PC-3 (cell line): ENCODE measurements around the gene CACNA1C. TPM values are rescaled to one million over a fixed set of nuclear protein-coding genes. Genes with fewer than 3 reads are reported as not detected.

Source experiments
- ATAC-seq: fragments of 200-7000 bp; cut with Tn5 transposase; 2 replicates; pipeline ENCODE4 v1.9.1; 2020; ENCODE audit warnings: mild to moderate bottlenecking, moderate library complexity
- BruUV-seq: library from RNA; stranded (reverse); fragments of 400-500 nt; replicated peaks from 2 replicates; lab custom pipeline; 2021; lab: Mats Ljungman, UMichigan
- CTCF ChIA-PET: fragments of 300-600 bp; sonication (Branson Sonifier 250); formaldehyde crosslinking; loops from one replicate; lab custom pipeline; 2022; ENCODE audit warnings: antibody characterized with exemption; lab: Charles Lee
- POLR2A ChIA-PET: fragments of 300-600 bp; sonication (Branson Sonifier 250); formaldehyde crosslinking; loops from one replicate; lab custom pipeline; 2022; ENCODE audit warnings: antibody characterized with exemption; ENCODE audit not compliant: unreplicated experiment; lab: Charles Lee
- DNase-seq: peaks from one replicate; pipeline ENCODE4 v3.0.0-alpha.2; 2015
- H2AFZ ChIP-seq: fragments of 300-600 bp; sonication (generic); 2 replicates; pipeline ENCODE4 v1.6.0; 2016; ENCODE audit warnings: antibody characterized with exemption, low read length
- H3F3A ChIP-seq: fragments of 300-600 bp; sonication (generic); one replicate; pipeline ENCODE4 v1.6.0; 2017; ENCODE audit warnings: antibody characterized with exemption, low read length, control low read depth, mild to moderate bottlenecking; ENCODE audit not compliant: unreplicated experiment
- H3K27ac ChIP-seq: fragments of 300-600 bp; sonication (generic); 2 replicates; pipeline ENCODE4 v1.5.1; 2016; ENCODE audit warnings: mild to moderate bottlenecking, low read length
- H3K27me3 ChIP-seq: fragments of 300-600 bp; sonication (generic); 2 replicates; pipeline ENCODE4 v1.6.1; 2016; ENCODE audit warnings: low read length, mixed read lengths
- H3K36me3 ChIP-seq: fragments of 300-600 bp; sonication (generic); 2 replicates; pipeline ENCODE4 v1.6.1; 2016; ENCODE audit warnings: low read depth, mixed run types, low read length, mixed read lengths
- H3K4me1 ChIP-seq: fragments of 300-600 bp; sonication (generic); 2 replicates; pipeline ENCODE4 v1.5.1; 2016; ENCODE audit warnings: low read length; ENCODE audit not compliant: insufficient read depth
- H3K4me2 ChIP-seq: fragments of 300-600 bp; sonication (generic); 2 replicates; pipeline ENCODE4 v1.6.0; 2016; ENCODE audit warnings: low read length
- H3K4me3 ChIP-seq: fragments of 300-600 bp; sonication (generic); 2 replicates; pipeline ENCODE4 v1.5.1; 2016; ENCODE audit warnings: mild to moderate bottlenecking, low read length, mixed read lengths
- H3K79me2 ChIP-seq: fragments of 300-600 bp; sonication (generic); 2 replicates; pipeline ENCODE4 v1.6.1; 2017; ENCODE audit warnings: low read length, mixed read lengths
- H3K9ac ChIP-seq: fragments of 300-600 bp; sonication (generic); 2 replicates; pipeline ENCODE4 v1.6.0; 2016; ENCODE audit warnings: mild to moderate bottlenecking, low read length
- H3K9me2 ChIP-seq: fragments of 300-600 bp; sonication (generic); replicated peaks from 2 replicates; pipeline ENCODE4 v1.6.1; 2016; ENCODE audit warnings: mixed run types, low read length, mixed read lengths
- H3K9me3 ChIP-seq: fragments of 300-600 bp; sonication (generic); 2 replicates; pipeline ENCODE4 v1.6.1; 2016; ENCODE audit warnings: low read length, mixed read lengths
- H4K20me1 ChIP-seq: fragments of 300-600 bp; sonication (generic); 2 replicates; pipeline ENCODE4 v1.6.1; 2016; ENCODE audit warnings: low read length, mixed read lengths
- CTCF ChIP-seq: fragments of 300-600 bp; sonication (generic); conservative IDR thresholded peaks from 2 replicates; pipeline ENCODE4 v1.5.1; 2017; ENCODE audit warnings: antibody characterized with exemption, low read depth, mild to moderate bottlenecking, low read length
- EZH2 ChIP-seq: fragments of 300-600 bp; sonication (generic); IDR thresholded peaks from one replicate; pipeline ENCODE4 v1.6.1; 2017; ENCODE audit warnings: antibody characterized with exemption, mild to moderate bottlenecking, low read length; ENCODE audit not compliant: unreplicated experiment
- EZH2phosphoT487 ChIP-seq: fragments of 300-600 bp; sonication (generic); IDR thresholded peaks from 2 replicates; pipeline ENCODE4 v1.6.1; 2018; ENCODE audit warnings: mild to moderate bottlenecking, antibody characterized with exemption, low read length, borderline replicate concordance
- intact Hi-C: fragments of 100-400 bp; cut with micrococcal nuclease; formaldehyde crosslinking; loops from 2 replicates; pipeline ENCODE4 v1.9.0; 2023
- total RNA-seq: library from RNA; depleted of rRNA; stranded (reverse); fragments of >200 nt; gene quantifications from 2 replicates; pipeline ENCODE4 v1.2.3, GENCODE V29; 2014

The CACNA1C gene
- total RNA-seq, 1 experiment from 2014 or later: not detected

- no peak overlapping the region for H3K9ac ChIP-seq
- no peak overlapping the region for H3K4me2 ChIP-seq
- H3F3A ChIP-seq: no peaks in the 10 kb centered on the region
- ChIA-PET CTCF (no interaction called here), POLR2A (no interaction called here)
- no peak overlapping the region for H3K27ac ChIP-seq
- H3K79me2 ChIP-seq: no peaks in the 10 kb centered on the region
- intact Hi-C loops: no loop called here
- ATAC-seq: no peak
- BruUV-seq: no TSS peak
- no peak for DNase-seq
- H3K27me3 ChIP-seq: peaks cover 22% of the 10 kb centered on the region
- H3K36me3 ChIP-seq: no peaks in the 10 kb centered on the region
- H3K9me2 ChIP-seq: no peaks in the 10 kb centered on the region
- H3K4me3 ChIP-seq: no peak overlapping the region
- TF ChIP-seq EZH2phosphoT487: no peak
- no peak for TF ChIP-seq EZH2
- no peak for TF ChIP-seq CTCF
- no peak overlapping the region for H2AFZ ChIP-seq
- H4K20me1 ChIP-seq: no peaks in the 10 kb centered on the region
- H3K9me3 ChIP-seq: no peaks in the 10 kb centered on the region
- H3K4me1 ChIP-seq: peaks cover 12% of the 10 kb centered on the region
These were observed 586.2 kb downstream of the CACNA1C start for GRCh38 chr12:2639020-2639298.

GRCh38 chr12:2640281-2640680, 587.5 kb downstream of the CACNA1C start:
- H3K79me2 ChIP-seq: no peaks in the 10 kb centered on the region
- ATAC-seq (peak; percentile 15; the same call in 1 of the 2 replicates), DNase-seq (no peak)
- no peak overlapping the region for H3K27ac ChIP-seq
- H3K4me2 ChIP-seq: 0 out of 2 replicates have a peak overlapping the region, but pooled peaks have one; percentile 16
- intact Hi-C loops: no loop called here
- no peaks in the 10 kb centered on the region for H3F3A ChIP-seq
- H3K9me2 ChIP-seq: no peaks in the 10 kb centered on the region
- TF ChIP-seq EZH2: no peak
- no peak for TF ChIP-seq EZH2phosphoT487
- TF ChIP-seq CTCF: no peak
- no peak overlapping the region for H2AFZ ChIP-seq
- H3K36me3 ChIP-seq: no peaks in the 10 kb centered on the region
- POLR2A ChIA-PET: no interaction called here
- peaks cover 23% of the 10 kb centered on the region for H3K27me3 ChIP-seq
- peaks cover 12% of the 10 kb centered on the region for H3K4me1 ChIP-seq
- CTCF ChIA-PET: no interaction called here
- H3K9me3 ChIP-seq: no peaks in the 10 kb centered on the region
- H3K4me3 ChIP-seq: no peak overlapping the region
- BruUV-seq: no TSS peak
- H3K9ac ChIP-seq: no peak overlapping the region
- H4K20me1 ChIP-seq: no peaks in the 10 kb centered on the region

GRCh38 chr12:2640709-2641108, 587.9 kb downstream of the CACNA1C start:
- H3K27ac ChIP-seq: no peak overlapping the region
- intact Hi-C loops: no loop called here

More at GRCh38 chr12:2640709-2641108, 587.9 kb downstream of the CACNA1C start:
- TF ChIP-seq CTCF (no peak), EZH2 (no peak), EZH2phosphoT487 (no peak)
- POLR2A ChIA-PET: no interaction called here
- Histone ChIP-seq H3K27me3 (peaks cover 24% of the 10 kb centered on the region), H3K9me3 (no peaks in the 10 kb centered on the region), H2AFZ (peak overlapping the region; percentile 52), H3K4me2 (0 out of 2 replicates have a peak overlapping the region, but pooled peaks have one; percentile 16), H4K20me1 (no peaks in the 10 kb centered on the region), H3K4me1 (peaks cover 12% of the 10 kb centered on the region), H3K36me3 (no peaks in the 10 kb centered on the region), H3F3A (no peaks in the 10 kb centered on the region), H3K4me3 (no peak overlapping the region), H3K9ac (no peak overlapping the region), H3K79me2 (no peaks in the 10 kb centered on the region), H3K9me2 (no peaks in the 10 kb centered on the region)
- DNase-seq (peak; percentile 81), ATAC-seq (peak; percentile 100)
- CTCF ChIA-PET: no interaction called here
- BruUV-seq: no TSS peak
